Endothelial cell of umbilical vein (primary cell): ENCODE measurements around the gene VCP. TPM values are rescaled to one million over a fixed set of nuclear protein-coding genes. Genes with fewer than 3 reads are reported as not detected.

Source experiments
- BruUV-seq: library from RNA; stranded (reverse); fragments of 400-500 nt; replicated peaks from 2 replicates; lab custom pipeline; 2021; lab: Mats Ljungman, UMichigan
- CTCF ChIA-PET: fragments of 300-600, 350-600 bp; sonication (Branson Sonifier 250); formaldehyde crosslinking; loops from one replicate; lab custom pipeline; 2021; ENCODE audit warnings: antibody characterized with exemption, inconsistent platforms; lab: Charles Lee
- POLR2A ChIA-PET: fragments of 300-600, 350-600 bp; sonication (Branson Sonifier 250); formaldehyde crosslinking; loops from one replicate; lab custom pipeline; 2021; ENCODE audit warnings: antibody characterized with exemption, inconsistent platforms; lab: Charles Lee
- DNase-seq: peaks from one replicate; pipeline ENCODE4 v3.0.0-alpha.2; 2011; ENCODE audit warnings: low read depth, low spot score
- FAIRE-seq: peaks from 2 replicates; lab custom pipeline; 2011; peaks lifted over from hg19 to GRCh38; lab: Jason Lieb, UNC
- H2AFZ ChIP-seq: 2 replicates; pipeline ENCODE4 v1.6.0; 2012; ENCODE audit warnings: low read depth, low read length, control low read depth, inconsistent platforms
- H3K27ac ChIP-seq: 2 replicates; pipeline ENCODE4 v1.5.1; 2011; ENCODE audit warnings: low read depth, mild to moderate bottlenecking, control low read depth, low read length, moderate library complexity; ENCODE audit not compliant: insufficient read depth
- H3K27me3 ChIP-seq, 2 experiments: 2 replicates each; pipeline versions ENCODE4 v1.6.0 to v1.6.1; 2011; ENCODE audit warnings: low read length in 2 of 2, mixed read lengths in 1 of 2; ENCODE audit not compliant: control insufficient read depth in 2 of 2, insufficient read depth in 2 of 2
- H3K36me3 ChIP-seq, 2 experiments: 2 replicates in 1 of 2; 3 replicates in 1 of 2; pipeline ENCODE4 v1.5.1; 2011; ENCODE audit warnings: low read length in 2 of 2, mild to moderate bottlenecking in 1 of 2, moderate library complexity in 1 of 2; ENCODE audit not compliant: control insufficient read depth in 2 of 2, insufficient read depth in 2 of 2; ENCODE audit errors: extremely low read depth in 1 of 2
- H3K4me1 ChIP-seq: 3 replicates; pipeline ENCODE4 v1.5.1; 2011; ENCODE audit warnings: mild to moderate bottlenecking, low read length; ENCODE audit not compliant: control insufficient read depth, insufficient read depth; ENCODE audit errors: extremely low read depth
- H3K4me2 ChIP-seq: 2 replicates; pipeline ENCODE4 v1.6.1; 2011; ENCODE audit warnings: low read length, control low read depth, mixed read lengths; ENCODE audit not compliant: insufficient read depth
- H3K4me3 ChIP-seq, 3 experiments: fragments of 200-600 bp in 1 of 3; sonication (generic), shearing (Covaris generic) in 1 of 3; replicated peaks in 1 of 3; 2 replicates each; pipeline ENCODE4 v1.5.1; 2011 to 2016; ENCODE audit warnings: control low read depth in 3 of 3, low read length in 3 of 3, mild to moderate bottlenecking in 2 of 3, inconsistent platforms in 1 of 3, low read depth in 1 of 3, moderate library complexity in 1 of 3; ENCODE audit not compliant: insufficient read depth in 1 of 3
- H3K79me2 ChIP-seq: 2 replicates; pipeline ENCODE4 v1.6.0; 2012; ENCODE audit warnings: low read length, inconsistent platforms; ENCODE audit not compliant: control insufficient read depth, insufficient read depth
- H3K9ac ChIP-seq: replicated peaks from 2 replicates; pipeline ENCODE3; 2011; ENCODE audit warnings: low read length, control low read depth; ENCODE audit not compliant: insufficient read depth; ENCODE audit errors: extremely low read depth
- H3K9me1 ChIP-seq: replicated peaks from 3 replicates; pipeline ENCODE4 v1.6.0; 2011; ENCODE audit warnings: mild to moderate bottlenecking, low read length; ENCODE audit not compliant: control insufficient read depth, insufficient read depth; ENCODE audit errors: extremely low read depth
- H3K9me3 ChIP-seq: replicated peaks from 2 replicates; pipeline ENCODE4 v1.5.1; 2012; ENCODE audit warnings: low read length, inconsistent platforms; ENCODE audit not compliant: control insufficient read depth, insufficient read depth
- H4K20me1 ChIP-seq: replicated peaks from 2 replicates; pipeline ENCODE3; 2011; ENCODE audit warnings: mild to moderate bottlenecking, low read length; ENCODE audit not compliant: control insufficient read depth, insufficient read depth; ENCODE audit errors: extremely low read depth
- EZH2 ChIP-seq: IDR thresholded peaks from 2 replicates; pipeline ENCODE4 v1.6.1; 2012; ENCODE audit warnings: borderline replicate concordance, low read depth, mild to moderate bottlenecking, moderate library complexity, low read length, inconsistent platforms; ENCODE audit not compliant: severe bottlenecking
- FOS ChIP-seq: IDR thresholded peaks from 2 replicates; pipeline ENCODE4 v1.6.1; 2011; ENCODE audit warnings: mild to moderate bottlenecking, low read length, moderate library complexity, borderline replicate concordance; ENCODE audit not compliant: insufficient read depth
- GATA2 ChIP-seq: IDR thresholded peaks from 2 replicates; pipeline ENCODE4 v1.7.0; 2011; ENCODE audit warnings: low read depth, mild to moderate bottlenecking, moderate library complexity, mixed read lengths, low read length; ENCODE audit not compliant: insufficient read length, insufficient read depth
- POLR2A ChIP-seq: IDR thresholded peaks from 2 replicates; pipeline ENCODE4 v1.6.1; 2012; ENCODE audit warnings: low read depth, mild to moderate bottlenecking, control low read depth, low read length
- POLR2AphosphoS5 ChIP-seq: IDR thresholded peaks from 2 replicates; pipeline ENCODE4 v1.6.1; 2012; ENCODE audit warnings: low read depth, mild to moderate bottlenecking, control low read depth, low read length, moderate library complexity; ENCODE audit not compliant: insufficient read depth
- dilution Hi-C: fragments of 300-500 bp; cut with MboI; formaldehyde crosslinking; loops from one replicate; pipeline ENCODE4 v1.15.0; 2019; ENCODE audit warnings: low sequenced_read_pairs; ENCODE audit not compliant: extremely low pct_ligation_motif_present
- intact Hi-C: fragments of 100-400 bp; cut with micrococcal nuclease; formaldehyde crosslinking; loops from one replicate; pipeline ENCODE4 v1.10.0; 2022
- polyA plus RNA-seq, 4 experiments: library from polyadenylated mRNA; depleted of rRNA in 3 of 4; stranded (reverse) in 3 of 4; unstranded in 1 of 4; fragments of >200 nt; gene quantifications; 2 replicates each; pipeline versions ENCODE4 v1.2.1 to v1.2.3, GENCODE V29; 2011 to 2012; ENCODE audit warnings: missing spikeins in 1 of 4
- total RNA-seq: library from RNA; stranded (reverse); gene quantifications from 2 replicates; pipeline ENCODE4 v1.2.3, GENCODE V29; 2021
- TF ChIP-seq, protein P1 (sequence below), 2 donors: IDR thresholded peaks; 1 replicate in 1 of 2; 2 replicates in 1 of 2; pipeline ENCODE4 v1.5.1; 2011; ENCODE audit warnings: low read length in 2 of 2, mild to moderate bottlenecking in 2 of 2, moderate library complexity in 2 of 2, control low read depth in 1 of 2, inconsistent platforms in 1 of 2, low read depth in 1 of 2; ENCODE audit not compliant: insufficient read depth in 1 of 2; ENCODE audit errors: extremely low read depth in 1 of 2
- TF ChIP-seq, protein P2 (sequence below): IDR thresholded peaks from 2 replicates; pipeline ENCODE4 v1.6.1; 2011; ENCODE audit not compliant: insufficient read depth, insufficient read length

The VCP gene
- total and polyA plus RNA-seq, 2 donors (not counting 3 experiments of a cell fraction or from before 2014, with no cell fraction given), result 349 to 493 TPM

DNA sequence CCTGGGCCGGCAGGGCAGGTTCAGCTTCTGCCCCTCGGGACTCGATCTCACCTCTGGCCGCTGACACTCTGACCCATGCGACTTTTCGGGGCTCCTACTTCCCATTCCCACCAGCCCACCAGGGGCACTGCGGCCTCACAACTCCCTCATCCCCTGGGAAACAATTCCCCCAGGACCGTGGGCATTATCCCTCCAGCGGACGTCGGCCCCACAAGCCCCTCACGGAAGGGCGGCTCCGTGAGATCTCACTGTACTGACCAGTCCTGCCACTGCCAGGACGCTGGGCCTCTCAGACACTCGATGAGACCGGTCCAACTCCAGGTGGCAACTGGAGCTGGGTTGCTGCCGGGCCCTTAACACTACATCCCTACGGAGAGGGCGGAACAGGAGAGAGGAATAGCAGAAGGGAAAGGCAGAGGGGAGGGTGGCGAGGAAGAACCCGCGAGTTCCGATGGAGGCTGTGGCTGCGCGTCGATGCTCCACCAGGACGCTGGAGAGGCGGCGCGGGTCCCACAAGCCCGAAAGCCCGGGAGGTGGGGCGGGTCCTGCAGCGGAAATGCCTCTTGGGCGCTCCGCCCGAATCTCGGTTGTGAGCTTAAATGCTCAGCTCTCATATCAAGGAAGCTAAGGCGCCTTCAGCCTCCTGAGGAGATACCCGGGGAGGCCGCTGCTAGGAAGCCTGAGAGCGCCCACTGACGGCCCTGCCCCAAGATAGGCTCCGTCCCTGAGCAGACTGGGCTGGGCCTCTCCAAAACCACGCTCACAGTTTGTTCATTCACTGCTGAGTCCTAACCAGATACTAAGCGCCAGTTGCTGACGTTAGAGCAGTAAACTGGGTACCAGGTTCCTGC lies 36.3 kb downstream of the VCP start:
- Histone ChIP-seq H2AFZ (peak overlapping the region; percentile 61), H3K9me3 (no peaks in the 10 kb centered on the region), H3K4me2 (peak overlapping the region; percentile 62), H4K20me1 (no peaks in the 10 kb centered on the region), H3K79me2 (no peaks in the 10 kb centered on the region), H3K9ac (peak overlapping the region; percentile 2), H3K27ac (no peak overlapping the region), H3K27me3 (no peaks in the 10 kb centered on the region), H3K4me3 (peak overlapping the region in 2 of 3 experiments; percentile 7 to 26), H3K4me1 (peaks cover 7% of the 10 kb centered on the region), H3K9me1 (no peaks in the 10 kb centered on the region), H3K36me3 (no peaks in the 10 kb centered on the region)
- FAIRE-seq (peak; percentile 86), DNase-seq (peak; percentile 44)
- ChIA-PET CTCF (interaction anchor here (0.9 to 1.8 kb wide), 6 partner anchors 9 to 136 kb away, joined by 3 to 21 read pairs (median 8); partner anchors contain the start of gene DNAJB5), POLR2A (interaction anchor here (1.1 kb wide), 1 partner anchor 8 kb away, joined by 3 read pairs; no protein-coding TSS in a partner anchor)
- TF ChIP-seq EZH2 (no peak), POLR2AphosphoS5 (peak; percentile 18), FOS (no peak), POLR2A (no peak), GATA2 (no peak)
- TF ChIP-seq, protein P1, sequence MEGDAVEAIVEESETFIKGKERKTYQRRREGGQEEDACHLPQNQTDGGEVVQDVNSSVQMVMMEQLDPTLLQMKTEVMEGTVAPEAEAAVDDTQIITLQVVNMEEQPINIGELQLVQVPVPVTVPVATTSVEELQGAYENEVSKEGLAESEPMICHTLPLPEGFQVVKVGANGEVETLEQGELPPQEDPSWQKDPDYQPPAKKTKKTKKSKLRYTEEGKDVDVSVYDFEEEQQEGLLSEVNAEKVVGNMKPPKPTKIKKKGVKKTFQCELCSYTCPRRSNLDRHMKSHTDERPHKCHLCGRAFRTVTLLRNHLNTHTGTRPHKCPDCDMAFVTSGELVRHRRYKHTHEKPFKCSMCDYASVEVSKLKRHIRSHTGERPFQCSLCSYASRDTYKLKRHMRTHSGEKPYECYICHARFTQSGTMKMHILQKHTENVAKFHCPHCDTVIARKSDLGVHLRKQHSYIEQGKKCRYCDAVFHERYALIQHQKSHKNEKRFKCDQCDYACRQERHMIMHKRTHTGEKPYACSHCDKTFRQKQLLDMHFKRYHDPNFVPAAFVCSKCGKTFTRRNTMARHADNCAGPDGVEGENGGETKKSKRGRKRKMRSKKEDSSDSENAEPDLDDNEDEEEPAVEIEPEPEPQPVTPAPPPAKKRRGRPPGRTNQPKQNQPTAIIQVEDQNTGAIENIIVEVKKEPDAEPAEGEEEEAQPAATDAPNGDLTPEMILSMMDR (IDR thresholded peaks at IDR 0.05; ENCODE audit: extremely low read depth in 1 of 2, insufficient read depth in 1 of 2, low read depth in 1 of 2, low read length in 2 of 2), result no peak
- TF ChIP-seq, protein P2, sequence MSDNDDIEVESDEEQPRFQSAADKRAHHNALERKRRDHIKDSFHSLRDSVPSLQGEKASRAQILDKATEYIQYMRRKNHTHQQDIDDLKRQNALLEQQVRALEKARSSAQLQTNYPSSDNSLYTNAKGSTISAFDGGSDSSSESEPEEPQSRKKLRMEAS, result no peak
- BruUV-seq, result no TSS peak
- intact Hi-C loops, result loop anchor here (5.0 kb wide), 1 partner anchor 139 kb away; a partner anchor contains a TSS
- dilution Hi-C loops, result no loop called here
